Measurements from ENCODE around the gene TMEM181.
"Not testable (repeated sequence)": the region's sequence is repeated elsewhere in the genome, so short reads cannot be mapped to it uniquely, and the experiment has no call there.

TMEM181 gene

GRCh38 chr6:158596861-158597260 lies 37.0 kb downstream of the TMEM181 start:
- DNase-seq (ENCODE audit: low spot score): no peak

GRCh38 chr6:158597565-158597964 lies 37.7 kb downstream of the TMEM181 start:
- no peak for DNase-seq (ENCODE audit: low spot score)

GRCh38 chr6:158599635-158600034 lies 39.7 kb downstream of the TMEM181 start:
- DNase-seq (ENCODE audit: low spot score): no peak

- no peak for DNase-seq (ENCODE audit: low spot score)
These were observed 43.6 kb downstream of the TMEM181 start for GRCh38 chr6:158603261-158604047.

GRCh38 chr6:158604048-158604406 lies 44.1 kb downstream of the TMEM181 start:
- DNase-seq (ENCODE audit: low spot score): no peak

GRCh38 chr6:158605266-158605878 lies 45.5 kb downstream of the TMEM181 start:
- peak; percentile 59 for DNase-seq (ENCODE audit: low spot score)

GRCh38 chr6:158606011-158606410 lies 46.1 kb downstream of the TMEM181 start:
- DNase-seq (ENCODE audit: low spot score): not testable (repeated sequence)

GRCh38 chr6:158606935-158607334 lies 47.0 kb downstream of the TMEM181 start:
- DNase-seq (ENCODE audit: low spot score): no peak

- DNase-seq (ENCODE audit: low spot score): no peak
These were observed 47.7 kb downstream of the TMEM181 start for GRCh38 chr6:158607411-158608170.

GRCh38 chr6:158608221-158608620 lies 48.3 kb downstream of the TMEM181 start:
- no peak for DNase-seq (ENCODE audit: low spot score)

GRCh38 chr6:158609455-158610155 lies 49.7 kb downstream of the TMEM181 start:
- no peak for DNase-seq (ENCODE audit: low spot score)

- no peak for DNase-seq (ENCODE audit: low spot score)
These were observed 50.6 kb downstream of the TMEM181 start for GRCh38 chr6:158610319-158610968.

- no peak for DNase-seq (ENCODE audit: low spot score)
These were observed 51.1 kb downstream of the TMEM181 start for GRCh38 chr6:158611039-158611438.

GRCh38 chr6:158611541-158612370 lies 51.9 kb downstream of the TMEM181 start:
- no peak for DNase-seq (ENCODE audit: low spot score)

GRCh38 chr6:158614606-158615005 lies 54.7 kb downstream of the TMEM181 start:
- not testable (repeated sequence) for DNase-seq (ENCODE audit: low spot score)

GRCh38 chr6:158618289-158618688 lies 58.4 kb downstream of the TMEM181 start:
- DNase-seq (ENCODE audit: low spot score): not testable (repeated sequence)

GRCh38 chr6:158619922-158620801 lies 60.3 kb downstream of the TMEM181 start:
- DNase-seq (ENCODE audit: low spot score): no peak

GRCh38 chr6:158620963-158621693 lies 61.2 kb downstream of the TMEM181 start:
- no peak for DNase-seq (ENCODE audit: low spot score)

Measured in activated CD4-positive, alpha-beta T cell treated with anti-CD3 and anti-CD28 coated beads, Interleukin-2, Interleukin-4, amounts not matched to agents 100 ng/mL and 50 ng/mL, durations not matched to agents 16 hours and 8 hours (primary cell).